HepG2 (cell line): ENCODE data around the gene TBL3. TPM values are rescaled to one million over a fixed set of nuclear protein-coding genes. Genes with fewer than 3 reads are reported as not detected.
A peak's percentile ranks its signal among the peaks of the same experiment; 100 is the strongest.

ENCODE experiments used
- CEBPB ChIP-seq: IDR thresholded peaks from 2 replicates; pipeline ENCODE4 v1.6.1; 2011; ENCODE audit warnings: low read depth, low read length, improper control_type of control experiment, borderline replicate concordance
- CHD4 ChIP-seq: fragments of 200-600 bp; sonication (generic); IDR thresholded peaks from 2 replicates; pipeline ENCODE4 v1.7.0; 2017; ENCODE audit warnings: mild to moderate bottlenecking, low read length, borderline replicate concordance
- ERF ChIP-seq: IDR thresholded peaks from 2 replicates; pipeline ENCODE4 v1.6.1; 2018; ENCODE audit warnings: missing biosample characterization, missing genetic modification reagents
- GATAD2A ChIP-seq: IDR thresholded peaks from 2 replicates; pipeline ENCODE4 v1.6.1; 2016
- KAT8 ChIP-seq: IDR thresholded peaks from 2 replicates; pipeline ENCODE4 v1.6.1; 2016; ENCODE audit warnings: missing genetic modification reagents, missing compliant biosample characterization
- KDM1A ChIP-seq: IDR thresholded peaks from 2 replicates; pipeline ENCODE4 v1.6.1; 2016; ENCODE audit warnings: missing compliant biosample characterization
- PHF5A ChIP-seq: IDR thresholded peaks from one replicate; pipeline ENCODE4 v1.6.1; 2018; ENCODE audit warnings: low read depth, missing genetic modification reagents; ENCODE audit not compliant: unreplicated experiment
- PRDM10 ChIP-seq: sonication (generic); formaldehyde crosslinking; IDR thresholded peaks from 2 replicates; pipeline ENCODE4 v1.4.0; 2020; ENCODE audit warnings: low read depth, missing genetic modification reagents
- RCOR2 ChIP-seq: IDR thresholded peaks from 2 replicates; pipeline ENCODE4 v1.6.1; 2016; ENCODE audit warnings: missing biosample characterization, missing genetic modification reagents
- SALL1 ChIP-seq: sonication (generic); formaldehyde crosslinking; IDR thresholded peaks from 2 replicates; pipeline ENCODE4 v1.8.0; 2022; ENCODE audit warnings: mild to moderate bottlenecking, missing genetic modification reagents
- SP2 ChIP-seq: sonication (generic); formaldehyde crosslinking; IDR thresholded peaks from 2 replicates; pipeline ENCODE4 v1.5.1; 2020; ENCODE audit warnings: mild to moderate bottlenecking, missing genetic modification reagents
- SP5 ChIP-seq: IDR thresholded peaks from 2 replicates; pipeline ENCODE4 v1.6.1; 2016; ENCODE audit warnings: low read depth, borderline replicate concordance
- THAP11 ChIP-seq: IDR thresholded peaks from 2 replicates; pipeline ENCODE4 v1.6.1; 2016; ENCODE audit warnings: missing biosample characterization, missing genetic modification reagents
- YEATS4 ChIP-seq: sonication (generic); formaldehyde crosslinking; IDR thresholded peaks from 2 replicates; pipeline ENCODE4 v1.4.0; 2020; ENCODE audit warnings: missing genetic modification reagents, borderline replicate concordance
- ZFP36 ChIP-seq: fragments of 150-350 bp; IDR thresholded peaks from 2 replicates; pipeline ENCODE4 v1.6.1; 2018; ENCODE audit warnings: borderline replicate concordance, low read length, low read depth; ENCODE audit not compliant: partially characterized antibody
- ZFP90 ChIP-seq: sonication (generic); formaldehyde crosslinking; IDR thresholded peaks from 2 replicates; pipeline ENCODE4 v1.8.0; 2022; ENCODE audit warnings: missing genetic modification reagents, mild to moderate bottlenecking, inconsistent platforms, borderline replicate concordance
- ZNF232 ChIP-seq: sonication (generic); formaldehyde crosslinking; IDR thresholded peaks from 2 replicates; pipeline ENCODE4 v1.4.0; 2020; ENCODE audit warnings: missing genetic modification reagents, borderline replicate concordance
- ZNF547 ChIP-seq: sonication (generic); formaldehyde crosslinking; IDR thresholded peaks from 2 replicates; pipeline ENCODE4 v1.5.1; 2020; ENCODE audit warnings: mild to moderate bottlenecking, missing genetic modification reagents
- ZNF567 ChIP-seq: sonication (generic); formaldehyde crosslinking; IDR thresholded peaks from 2 replicates; pipeline ENCODE4 v1.8.1; 2023; ENCODE audit warnings: mild to moderate bottlenecking, missing genetic modification reagents, borderline replicate concordance
- ZNF850 ChIP-seq: sonication (generic); formaldehyde crosslinking; conservative IDR thresholded peaks from 2 replicates; pipeline ENCODE4 v1.9.0; 2021; ENCODE audit warnings: mild to moderate bottlenecking, missing genetic modification reagents
- polyA plus RNA-seq, 8 experiments: library from polyadenylated mRNA; depleted of rRNA in 3 of 8; stranded (reverse) in 7 of 8; unstranded in 1 of 8; fragments of >200 nt; fragmentation: Illumina TruSeq in 4 of 8; extraction: Trizol in 4 of 8; gene quantifications; 2 replicates each; pipeline versions ENCODE4 v1.2.1 to v1.2.3, GENCODE V29; 2011 to 2016; ENCODE audit warnings: low read depth in 4 of 8, missing spikeins in 1 of 8, mixed read lengths in 1 of 8; ENCODE audit not compliant: insufficient read depth in 1 of 8
- total RNA-seq, 5 experiments: library from RNA; depleted of rRNA; stranded (reverse); fragments of >200 nt; fragmentation: Illumina TruSeq; extraction: Trizol; gene quantifications; 2 replicates each; pipeline ENCODE4 v1.2.3, GENCODE V29; 2016; ENCODE audit warnings: low read depth in 1 of 5
- TF ChIP-seq, protein P1 (sequence below): IDR thresholded peaks from 2 replicates; pipeline ENCODE4 v1.4.0; 2020; ENCODE audit warnings: mild to moderate bottlenecking, missing genetic modification reagents
- TF ChIP-seq, protein P2 (sequence below): sonication (generic); formaldehyde crosslinking; IDR thresholded peaks from 2 replicates; pipeline ENCODE4 v1.5.0; 2020; ENCODE audit warnings: missing genetic modification reagents

The TBL3 gene
- total and polyA plus RNA-seq, 2 of the 13 experiments (the other 11 are each of a cell fraction or from before 2014, with no cell fraction given): 16.8 to 38.0 TPM

DNA sequence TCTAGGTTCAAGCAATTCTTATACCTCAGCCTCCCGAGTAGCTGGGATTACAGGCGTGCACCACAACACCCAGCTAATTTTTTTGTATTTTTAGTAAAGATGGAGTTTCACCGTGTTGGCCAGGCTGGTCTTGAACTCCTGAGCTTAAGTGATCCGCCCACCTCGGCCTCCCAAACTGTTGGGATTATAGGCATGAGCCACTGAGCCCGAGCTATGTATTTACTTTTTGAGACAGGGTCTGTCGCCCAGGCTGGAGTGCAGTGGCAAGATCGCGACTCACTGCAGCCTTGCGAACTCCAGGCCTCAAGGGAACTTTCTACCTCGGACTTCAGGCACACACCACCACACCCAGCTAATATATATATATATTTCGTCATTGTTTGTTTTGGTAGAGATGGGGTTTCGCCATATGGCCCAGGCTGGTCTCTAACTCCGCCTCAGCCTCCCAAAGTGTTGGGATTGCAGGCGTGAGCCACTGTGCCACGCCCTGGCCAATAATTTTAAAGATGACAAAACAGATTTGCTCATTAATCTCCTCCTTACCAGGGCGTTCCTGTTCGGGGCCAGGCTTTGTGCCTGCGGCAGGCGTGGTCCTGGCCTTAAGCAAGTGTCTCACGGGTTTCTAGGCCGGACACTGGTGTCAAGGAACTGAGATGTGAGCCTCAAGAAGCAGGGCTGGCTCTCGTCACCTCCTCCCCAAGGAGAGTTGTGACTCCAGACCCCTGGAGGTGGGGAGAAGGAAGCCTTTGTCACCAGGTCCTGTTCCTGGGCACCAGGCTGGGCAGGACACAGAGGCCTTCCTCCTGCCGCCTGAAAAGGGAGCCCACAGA lies 43.5 kb downstream of the TBL3 start (continued):
- TF ChIP-seq PRDM10 (CRISPR knock-in tag) (0 out of 2 replicates have a peak, but pooled peaks have one; percentile 23), SALL1 (peak; percentile 51), KAT8 (CRISPR knock-in tag) (peak; percentile 34; the same call in 1 of the 2 replicates), CHD4 (no peak), ZNF547 (CRISPR knock-in tag) (no peak), ERF (CRISPR knock-in tag) (peak; percentile 28; the same call in 1 of the 2 replicates), ZFP36 (no peak), KDM1A (CRISPR knock-in tag) (no peak), GATAD2A (CRISPR knock-in tag) (peak; percentile 79), YEATS4 (CRISPR knock-in tag) (peak; percentile 62; the same call in 1 of the 2 replicates), ZFP90 (CRISPR knock-in tag) (0 out of 2 replicates have a peak, but pooled peaks have one; percentile 58), PHF5A (no peak), THAP11 (peak; percentile 50), ZNF850 (no peak), RCOR2 (CRISPR knock-in tag) (0 out of 2 replicates have a peak, but pooled peaks have one; percentile 32), SP2 (no peak), CEBPB (peak; percentile 83), ZNF232 (CRISPR knock-in tag) (0 out of 2 replicates have a peak, but pooled peaks have one; percentile 38), ZNF567 (no peak), SP5 (peak; percentile 42; the same call in 1 of the 2 replicates)
- TF ChIP-seq, protein P1, sequence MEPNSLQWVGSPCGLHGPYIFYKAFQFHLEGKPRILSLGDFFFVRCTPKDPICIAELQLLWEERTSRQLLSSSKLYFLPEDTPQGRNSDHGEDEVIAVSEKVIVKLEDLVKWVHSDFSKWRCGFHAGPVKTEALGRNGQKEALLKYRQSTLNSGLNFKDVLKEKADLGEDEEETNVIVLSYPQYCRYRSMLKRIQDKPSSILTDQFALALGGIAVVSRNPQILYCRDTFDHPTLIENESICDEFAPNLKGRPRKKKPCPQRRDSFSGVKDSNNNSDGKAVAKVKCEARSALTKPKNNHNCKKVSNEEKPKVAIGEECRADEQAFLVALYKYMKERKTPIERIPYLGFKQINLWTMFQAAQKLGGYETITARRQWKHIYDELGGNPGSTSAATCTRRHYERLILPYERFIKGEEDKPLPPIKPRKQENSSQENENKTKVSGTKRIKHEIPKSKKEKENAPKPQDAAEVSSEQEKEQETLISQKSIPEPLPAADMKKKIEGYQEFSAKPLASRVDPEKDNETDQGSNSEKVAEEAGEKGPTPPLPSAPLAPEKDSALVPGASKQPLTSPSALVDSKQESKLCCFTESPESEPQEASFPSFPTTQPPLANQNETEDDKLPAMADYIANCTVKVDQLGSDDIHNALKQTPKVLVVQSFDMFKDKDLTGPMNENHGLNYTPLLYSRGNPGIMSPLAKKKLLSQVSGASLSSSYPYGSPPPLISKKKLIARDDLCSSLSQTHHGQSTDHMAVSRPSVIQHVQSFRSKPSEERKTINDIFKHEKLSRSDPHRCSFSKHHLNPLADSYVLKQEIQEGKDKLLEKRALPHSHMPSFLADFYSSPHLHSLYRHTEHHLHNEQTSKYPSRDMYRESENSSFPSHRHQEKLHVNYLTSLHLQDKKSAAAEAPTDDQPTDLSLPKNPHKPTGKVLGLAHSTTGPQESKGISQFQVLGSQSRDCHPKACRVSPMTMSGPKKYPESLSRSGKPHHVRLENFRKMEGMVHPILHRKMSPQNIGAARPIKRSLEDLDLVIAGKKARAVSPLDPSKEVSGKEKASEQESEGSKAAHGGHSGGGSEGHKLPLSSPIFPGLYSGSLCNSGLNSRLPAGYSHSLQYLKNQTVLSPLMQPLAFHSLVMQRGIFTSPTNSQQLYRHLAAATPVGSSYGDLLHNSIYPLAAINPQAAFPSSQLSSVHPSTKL: 0 out of 2 replicates have a peak, but pooled peaks have one; percentile 11
- TF ChIP-seq, protein P2, sequence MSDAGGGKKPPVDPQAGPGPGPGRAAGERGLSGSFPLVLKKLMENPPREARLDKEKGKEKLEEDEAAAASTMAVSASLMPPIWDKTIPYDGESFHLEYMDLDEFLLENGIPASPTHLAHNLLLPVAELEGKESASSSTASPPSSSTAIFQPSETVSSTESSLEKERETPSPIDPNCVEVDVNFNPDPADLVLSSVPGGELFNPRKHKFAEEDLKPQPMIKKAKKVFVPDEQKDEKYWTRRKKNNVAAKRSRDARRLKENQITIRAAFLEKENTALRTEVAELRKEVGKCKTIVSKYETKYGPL (CRISPR knock-in tag): no peak
